Spinal cord (tissue), 10 donors: ENCODE measurements around the gene SDC3. TPM values are rescaled to one million over a fixed set of nuclear protein-coding genes. Genes with fewer than 3 reads are reported as not detected.

ENCODE experiments used
- DNase-seq, 6 donors: peaks; one replicate each; pipeline versions ENCODE4 v3.0.0 to v3.0.0-alpha.2; 2013 to 2015; ENCODE audit warnings: low spot score in 6 of 6, low read depth in 4 of 6
- H3K27ac ChIP-seq: one replicate; pipeline ENCODE4 v1.5.1; 2013; ENCODE audit warnings: low read depth, low read length, control low read depth
- H3K27me3 ChIP-seq: one replicate; pipeline ENCODE4 v1.6.1; 2013; ENCODE audit warnings: low read length; ENCODE audit not compliant: control insufficient read depth, insufficient read depth
- H3K36me3 ChIP-seq: one replicate; pipeline ENCODE4 v1.6.1; 2013; ENCODE audit warnings: low read length; ENCODE audit not compliant: control insufficient read depth, insufficient read depth
- H3K4me1 ChIP-seq: one replicate; pipeline ENCODE4 v1.6.1; 2013; ENCODE audit warnings: low read length; ENCODE audit not compliant: control insufficient read depth, insufficient read depth
- H3K4me3 ChIP-seq: one replicate; pipeline ENCODE4 v1.5.1; 2013; ENCODE audit warnings: low read depth, low read length, control low read depth
- H3K9me3 ChIP-seq: one replicate; pipeline ENCODE4 v1.6.1; 2013; ENCODE audit warnings: low read length; ENCODE audit not compliant: control insufficient read depth, insufficient read depth
- WGBS: methylation state at CpG from one replicate; pipeline ENCODE4 v1.1.5; 2013; ENCODE audit warnings: missing lambda C conversion rate; ENCODE audit not compliant: insufficient coverage; 5-methylcytosine and 5-hydroxymethylcytosine counted together
- polyA plus RNA-seq, 2 donors: library from polyadenylated mRNA; unstranded; fragments of 120-200 nt; gene quantifications; one replicate each; pipeline ENCODE4 v1.2.1, GENCODE V29; 2013; ENCODE audit not compliant: insufficient read length in 2 of 2
- total RNA-seq, 2 donors: library from RNA; depleted of rRNA in 1 of 2; stranded (reverse); fragments of 120-200 nt in 1 of 2; fragments of >200 nt in 1 of 2; gene quantifications; one replicate each; pipeline versions ENCODE4 v1.2.3 to v1.2.4, GENCODE V29; 2013 to 2014
- donor health status: healthy.

SDC3 gene
- total and polyA plus RNA-seq, 4 donors = 99.3 to 465 (median 261) TPM

DNA sequence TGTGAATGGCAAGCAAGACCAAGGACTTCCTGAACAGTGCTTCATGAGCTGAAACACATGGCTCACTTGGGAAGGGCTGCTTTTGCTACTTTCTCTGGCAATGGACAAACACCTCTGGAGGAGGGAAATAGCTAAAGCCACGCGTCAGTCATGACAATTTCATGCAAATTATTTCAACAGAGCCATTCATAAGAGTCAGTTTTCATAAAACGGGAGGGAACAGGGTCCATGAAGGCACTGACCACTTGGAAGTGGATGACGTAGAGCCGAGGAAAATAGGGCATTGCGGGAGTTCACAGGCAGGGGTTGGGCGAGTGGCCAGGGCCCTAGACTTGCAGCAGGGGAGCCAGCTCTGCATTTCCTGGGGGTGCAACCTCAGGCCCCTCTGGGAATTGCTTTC is 43.9 kb downstream of the SDC3 start:
- Histone ChIP-seq H3K27me3 (no peaks in the 10 kb centered on the region), H3K36me3 (peaks cover 24% of the 10 kb centered on the region), H3K4me1 (peaks cover 11% of the 10 kb centered on the region), H3K27ac (peak overlapping the region; percentile 25), H3K4me3 (no peak overlapping the region), H3K9me3 (no peaks in the 10 kb centered on the region)
- 64% methylated on average over 6 of the region's 7 CpGs for WGBS
- no peak for DNase-seq

- peak overlapping the region; percentile 25 for H3K27ac ChIP-seq
- H3K27me3 ChIP-seq = no peaks in the 10 kb centered on the region
- H3K4me1 ChIP-seq = peaks cover 14% of the 10 kb centered on the region
- H3K4me3 ChIP-seq = no peak overlapping the region
- WGBS = 71% methylated on average over 5 of the region's 8 CpGs
- H3K9me3 ChIP-seq = no peaks in the 10 kb centered on the region
- DNase-seq = no peak
- H3K36me3 ChIP-seq = peaks cover 20% of the 10 kb centered on the region
These were observed 44.5 kb downstream of the SDC3 start for GRCh38 chr1:30863858-30864604.

GRCh38 chr1:30860320-30860652 is 48.3 kb downstream of the SDC3 start:
- 100% methylated on average over 3 of the region's 5 CpGs for WGBS
- Histone ChIP-seq H3K36me3 (no peaks in the 10 kb centered on the region), H3K27me3 (no peaks in the 10 kb centered on the region), H3K9me3 (no peaks in the 10 kb centered on the region), H3K27ac (no peak overlapping the region), H3K4me1 (peaks cover 34% of the 10 kb centered on the region), H3K4me3 (no peak overlapping the region)
- DNase-seq = no peak

DNA sequence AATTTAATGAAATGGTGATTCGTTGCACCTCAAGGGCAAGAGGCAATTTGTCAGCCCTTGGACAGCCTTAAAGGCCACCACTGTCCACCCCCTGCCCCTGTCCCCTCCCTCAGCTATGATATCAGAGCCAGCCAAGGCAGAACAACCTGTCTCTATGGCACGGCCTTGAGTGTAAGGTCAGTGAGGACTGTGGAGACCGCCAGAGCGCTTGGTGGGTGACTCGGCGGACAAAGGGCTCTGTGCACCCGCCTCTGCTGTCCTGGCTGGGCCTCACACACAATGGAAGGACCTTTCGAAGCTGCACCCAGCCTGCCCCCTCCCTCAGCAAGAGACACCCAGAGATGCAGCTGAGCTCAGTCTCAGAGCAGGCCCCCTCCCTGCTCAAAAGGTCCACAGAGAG is 50.6 kb downstream of the SDC3 start:
- no peak overlapping the region for H3K27ac ChIP-seq
- DNase-seq = no peak
- H3K36me3 ChIP-seq = no peaks in the 10 kb centered on the region
- no peaks in the 10 kb centered on the region for H3K27me3 ChIP-seq
- 71% methylated on average over 5 of the region's 8 CpGs for whole genome bisulfite sequencing
- peaks cover 39% of the 10 kb centered on the region for H3K4me1 ChIP-seq
- H3K9me3 ChIP-seq = no peaks in the 10 kb centered on the region
- no peak overlapping the region for H3K4me3 ChIP-seq

DNA sequence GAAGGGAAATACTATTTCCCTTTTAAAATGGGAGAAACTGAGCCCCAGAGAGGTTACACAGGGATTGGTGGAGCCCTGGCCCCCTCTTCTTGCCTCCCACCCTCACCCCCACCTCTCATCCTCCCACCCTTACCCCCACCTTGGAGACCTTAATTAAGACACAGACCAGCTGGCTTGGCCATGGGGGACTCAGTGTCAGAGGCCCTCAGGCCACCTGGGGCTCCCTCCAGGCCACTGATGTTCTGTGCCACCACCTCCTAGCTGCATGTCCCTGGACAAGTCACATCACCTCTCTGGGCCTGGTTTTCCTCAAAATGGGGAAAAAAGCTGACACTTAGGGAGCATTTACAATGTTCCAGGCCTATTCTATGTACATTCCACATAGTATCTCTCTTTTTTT is 51.5 kb downstream of the SDC3 start:
- no peaks in the 10 kb centered on the region for H3K36me3 ChIP-seq
- H3K27ac ChIP-seq = no peak overlapping the region
- H3K9me3 ChIP-seq = no peaks in the 10 kb centered on the region
- H3K27me3 ChIP-seq = no peaks in the 10 kb centered on the region
- peaks cover 39% of the 10 kb centered on the region for H3K4me1 ChIP-seq
- DNase-seq = no peak
- H3K4me3 ChIP-seq = no peak overlapping the region

DNA sequence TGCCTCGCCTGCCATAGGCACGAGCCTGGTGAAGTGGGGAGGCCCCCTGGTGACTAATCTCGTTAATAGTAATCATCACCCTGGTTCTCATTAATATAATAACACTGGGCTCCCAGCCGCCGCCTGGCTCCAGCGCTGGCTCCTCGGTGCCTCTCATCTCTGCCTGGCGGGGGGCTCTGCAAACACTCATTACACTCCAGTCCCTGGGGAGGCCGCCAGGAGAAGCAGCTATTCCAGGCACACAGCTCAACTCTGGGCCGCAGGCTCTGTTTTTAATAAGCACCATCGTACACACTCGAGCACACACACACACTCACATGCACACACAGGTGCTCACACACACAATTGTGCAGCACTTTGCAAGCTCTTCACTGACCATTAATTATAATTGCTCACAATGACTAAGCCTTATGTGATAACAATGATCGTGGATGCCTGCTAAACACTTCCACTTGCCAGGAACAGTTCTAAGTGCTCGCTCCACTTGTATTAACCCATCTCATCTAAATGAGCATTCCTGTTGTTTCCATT is 52.2 kb downstream of the SDC3 start:
- H3K27me3 ChIP-seq = no peaks in the 10 kb centered on the region
- H3K9me3 ChIP-seq = no peaks in the 10 kb centered on the region
- DNase-seq = peak in 2 of 6 donors; percentile 71 to 94
- no peak overlapping the region for H3K27ac ChIP-seq
- no peak overlapping the region for H3K4me3 ChIP-seq
- H3K36me3 ChIP-seq = no peaks in the 10 kb centered on the region
- peaks cover 39% of the 10 kb centered on the region for H3K4me1 ChIP-seq
- WGBS = 17% methylated on average over 11 of the region's 14 CpGs

- Histone ChIP-seq H3K36me3 (no peaks in the 10 kb centered on the region), H3K4me1 (peaks cover 39% of the 10 kb centered on the region), H3K27me3 (no peaks in the 10 kb centered on the region), H3K9me3 (no peaks in the 10 kb centered on the region), H3K27ac (no peak overlapping the region), H3K4me3 (no peak overlapping the region)
- DNase-seq = peak in 1 of 6 donors; percentile 23
- whole genome bisulfite sequencing = 63% methylated on average over 4 of the region's 4 CpGs
These were observed 52.8 kb downstream of the SDC3 start for GRCh38 chr1:30855686-30856259.

DNA sequence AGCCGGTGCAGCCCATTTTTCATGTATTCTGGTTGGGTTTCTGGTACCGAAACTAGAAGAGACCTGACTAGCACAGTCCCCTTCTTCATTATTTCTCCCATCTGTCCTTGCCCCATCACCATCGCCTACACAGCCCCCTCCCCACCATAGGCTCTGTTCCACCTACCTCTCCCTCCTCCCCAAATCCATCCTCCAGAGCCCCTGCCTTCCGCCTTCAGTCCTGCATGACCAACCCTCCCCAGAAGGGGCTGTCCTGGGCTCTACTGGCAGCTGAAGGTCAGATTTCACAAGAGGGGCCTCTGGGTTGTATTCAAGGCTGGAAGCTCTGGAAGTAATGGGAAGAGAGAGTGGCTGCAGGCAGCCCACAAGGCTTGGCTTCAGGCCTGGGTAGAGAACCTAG is 55.2 kb downstream of the SDC3 start:
- WGBS = 69% methylated on average over 3 of the region's 4 CpGs
- no peak for DNase-seq
- peaks cover 29% of the 10 kb centered on the region for H3K4me1 ChIP-seq
- no peaks in the 10 kb centered on the region for H3K36me3 ChIP-seq
- H3K9me3 ChIP-seq = no peaks in the 10 kb centered on the region
- peak overlapping the region; percentile 49 for H3K27ac ChIP-seq
- no peaks in the 10 kb centered on the region for H3K27me3 ChIP-seq
- no peak overlapping the region for H3K4me3 ChIP-seq

GRCh38 chr1:30852026-30852425 is 56.5 kb downstream of the SDC3 start:
- Histone ChIP-seq H3K4me3 (no peak overlapping the region), H3K4me1 (peaks cover 32% of the 10 kb centered on the region), H3K27ac (no peak overlapping the region), H3K36me3 (no peaks in the 10 kb centered on the region), H3K27me3 (no peaks in the 10 kb centered on the region), H3K9me3 (no peaks in the 10 kb centered on the region)
- peak in 2 of 6 donors; percentile 25 to 41 for DNase-seq
- 27% methylated on average over 2 of the region's 5 CpGs for WGBS

- whole genome bisulfite sequencing = 100% methylated on average over 1 of the region's 1 CpG
- no peaks in the 10 kb centered on the region for H3K36me3 ChIP-seq
- H3K4me3 ChIP-seq = no peak overlapping the region
- H3K27ac ChIP-seq = no peak overlapping the region
- H3K9me3 ChIP-seq = no peaks in the 10 kb centered on the region
- H3K27me3 ChIP-seq = no peaks in the 10 kb centered on the region
- no peak for DNase-seq
- H3K4me1 ChIP-seq = peaks cover 33% of the 10 kb centered on the region
These were observed 57.3 kb downstream of the SDC3 start for GRCh38 chr1:30851286-30851685.
